SU-DHL-6 (cell line): Measurements from ENCODE around the gene ZSCAN30.

Experiments used
- CTCF ChIP-seq: fragments of 200-600 bp; sonication (generic); IDR thresholded peaks from one replicate; pipeline ENCODE4 v1.5.1; 2017; ENCODE audit warnings: antibody characterized with exemption, mild to moderate bottlenecking, low read length, moderate library complexity; ENCODE audit not compliant: insufficient read depth, poor library complexity, severe bottlenecking
- EZH2phosphoT487 ChIP-seq: fragments of 200-600 bp; sonication (generic), shearing (Covaris generic); conservative IDR thresholded peaks from 2 replicates; pipeline ENCODE4 v1.6.1; 2018; ENCODE audit warnings: mild to moderate bottlenecking, antibody characterized with exemption, low read length, moderate library complexity, mixed read lengths

GRCh38 chr18:35289727-35290093, 319 bp downstream of the ZSCAN30 start:
- TF ChIP-seq CTCF (no peak), EZH2phosphoT487 (no peak)
